Measurements from ENCODE around the gene OR52N5.

DNA sequence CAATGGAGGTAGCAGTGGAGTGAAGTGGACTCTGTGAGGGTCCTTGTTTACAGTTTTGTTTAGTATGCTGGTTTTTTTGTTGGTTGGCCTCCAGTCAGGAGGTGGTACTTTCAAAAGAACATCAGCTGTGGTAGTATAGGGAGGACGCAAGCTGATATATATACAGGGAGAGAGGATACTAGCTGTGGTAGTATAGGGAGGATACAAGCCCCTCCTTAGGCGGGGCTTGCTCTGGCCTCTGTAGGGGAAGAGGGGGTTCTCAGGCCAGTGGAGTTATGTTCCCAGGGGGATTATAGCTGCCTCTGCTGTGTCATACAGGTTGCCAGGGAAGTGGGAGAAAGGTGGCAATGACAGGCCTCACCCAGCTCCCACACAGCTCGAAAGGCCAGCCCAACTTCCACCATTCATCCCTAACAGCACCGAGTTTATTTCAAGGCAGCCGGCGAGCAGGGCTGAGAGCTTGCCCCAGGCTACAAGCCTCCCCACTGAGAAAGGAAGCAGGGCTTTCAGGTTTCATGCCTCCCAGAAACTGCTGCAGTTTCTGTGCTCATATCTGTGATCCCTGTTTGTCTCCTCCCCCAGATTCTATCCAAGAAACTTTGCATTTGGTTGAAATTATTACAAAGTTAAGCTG is 48.2 kb upstream of the OR52N5 start:
- no peak for TF ChIP-seq SP1 (IDR thresholded peaks at IDR 0.05)
- TF ChIP-seq SP1 (CRISPR knock-in tag; IDR thresholded peaks at IDR 0.05): no peak
- no peak for TF ChIP-seq LCORL (IDR thresholded peaks at IDR 0.05)
- TF ChIP-seq LCORL (CRISPR knock-in tag; IDR thresholded peaks at IDR 0.05): no peak
- no peak for TF ChIP-seq ZKSCAN8 (CRISPR knock-in tag; IDR thresholded peaks at IDR 0.05; ENCODE audit: borderline replicate concordance)
- no peak for TF ChIP-seq KAT7 (CRISPR knock-in tag; IDR thresholded peaks at IDR 0.05; ENCODE audit: borderline replicate concordance)
- no peak for TF ChIP-seq SMAD3 (CRISPR knock-in tag; IDR thresholded peaks at IDR 0.05)
- TF ChIP-seq POLR2AphosphoS5 (IDR thresholded peaks at IDR 0.05; ENCODE audit: low read depth, low read length): no peak
- TF ChIP-seq NR3C1 (CRISPR knock-in tag; IDR thresholded peaks at IDR 0.05): no peak
- no peak for TF ChIP-seq NFYB (CRISPR knock-in tag; IDR thresholded peaks at IDR 0.05)
- TF ChIP-seq STAT5B (CRISPR knock-in tag; IDR thresholded peaks at IDR 0.05): no peak
- no peak for TF ChIP-seq TARDBP (CRISPR knock-in tag; IDR thresholded peaks at IDR 0.05)
- TF ChIP-seq ZNF329 (CRISPR knock-in tag; IDR thresholded peaks at IDR 0.05; ENCODE audit: low read depth): no peak
